A549 (cell line): ENCODE measurements around the gene C3orf20.

Experiments used
- MAFK ChIP-seq: fragments of 450-650 bp; IDR thresholded peaks from 2 replicates; pipeline ENCODE4 v1.6.1; 2014; ENCODE audit not compliant: partially characterized antibody
- POLR2A ChIP-seq: IDR thresholded peaks from 2 replicates; pipeline ENCODE4 v1.6.1; 2012; ENCODE audit warnings: mild to moderate bottlenecking, low read length
- SMC3 ChIP-seq: fragments of >200 bp; sonication (Bioruptor Twin); formaldehyde crosslinking; IDR thresholded peaks from 3 replicates; pipeline ENCODE4 v1.6.1; 2018; ENCODE audit warnings: inconsistent platforms
- TF ChIP-seq, protein P1 (sequence below): fragments of >200 bp; sonication (Bioruptor Twin); formaldehyde crosslinking; IDR thresholded peaks from 3 replicates; pipeline ENCODE4 v1.5.1; 2016
- TF ChIP-seq, protein P2 (sequence below): IDR thresholded peaks from 2 replicates; pipeline ENCODE4 v1.6.1; 2012; ENCODE audit warnings: low read depth, borderline replicate concordance

DNA sequence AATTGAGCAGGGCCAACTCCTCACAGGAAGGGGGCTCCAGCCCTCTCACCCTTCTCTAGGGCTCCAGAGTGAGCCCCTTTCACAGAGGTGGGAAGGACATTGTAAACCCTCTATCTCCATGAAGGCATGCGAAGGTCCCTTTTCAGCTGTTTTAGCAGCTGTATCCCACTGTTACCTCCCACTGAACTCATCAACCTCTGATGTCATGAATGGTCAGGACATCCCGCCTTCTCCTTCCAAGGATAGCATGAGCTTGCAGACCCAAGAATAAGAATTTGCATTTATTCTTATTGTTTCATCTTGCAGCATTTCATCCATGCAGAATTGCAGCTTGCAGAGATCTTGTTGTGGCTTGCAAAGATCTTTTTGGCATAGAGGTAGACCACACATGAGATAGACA lies 119.5 kb downstream of the C3orf20 start:
- TF ChIP-seq, protein P1, sequence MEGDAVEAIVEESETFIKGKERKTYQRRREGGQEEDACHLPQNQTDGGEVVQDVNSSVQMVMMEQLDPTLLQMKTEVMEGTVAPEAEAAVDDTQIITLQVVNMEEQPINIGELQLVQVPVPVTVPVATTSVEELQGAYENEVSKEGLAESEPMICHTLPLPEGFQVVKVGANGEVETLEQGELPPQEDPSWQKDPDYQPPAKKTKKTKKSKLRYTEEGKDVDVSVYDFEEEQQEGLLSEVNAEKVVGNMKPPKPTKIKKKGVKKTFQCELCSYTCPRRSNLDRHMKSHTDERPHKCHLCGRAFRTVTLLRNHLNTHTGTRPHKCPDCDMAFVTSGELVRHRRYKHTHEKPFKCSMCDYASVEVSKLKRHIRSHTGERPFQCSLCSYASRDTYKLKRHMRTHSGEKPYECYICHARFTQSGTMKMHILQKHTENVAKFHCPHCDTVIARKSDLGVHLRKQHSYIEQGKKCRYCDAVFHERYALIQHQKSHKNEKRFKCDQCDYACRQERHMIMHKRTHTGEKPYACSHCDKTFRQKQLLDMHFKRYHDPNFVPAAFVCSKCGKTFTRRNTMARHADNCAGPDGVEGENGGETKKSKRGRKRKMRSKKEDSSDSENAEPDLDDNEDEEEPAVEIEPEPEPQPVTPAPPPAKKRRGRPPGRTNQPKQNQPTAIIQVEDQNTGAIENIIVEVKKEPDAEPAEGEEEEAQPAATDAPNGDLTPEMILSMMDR, result no peak
- TF ChIP-seq, protein P2, sequence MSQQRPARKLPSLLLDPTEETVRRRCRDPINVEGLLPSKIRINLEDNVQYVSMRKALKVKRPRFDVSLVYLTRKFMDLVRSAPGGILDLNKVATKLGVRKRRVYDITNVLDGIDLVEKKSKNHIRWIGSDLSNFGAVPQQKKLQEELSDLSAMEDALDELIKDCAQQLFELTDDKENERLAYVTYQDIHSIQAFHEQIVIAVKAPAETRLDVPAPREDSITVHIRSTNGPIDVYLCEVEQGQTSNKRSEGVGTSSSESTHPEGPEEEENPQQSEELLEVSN, result no peak
- no peak for TF ChIP-seq SMC3
- TF ChIP-seq POLR2A, result no peak
- no peak for TF ChIP-seq MAFK
